ENCODE measurements around the gene RASGRP4.
"Not testable (repeated sequence)": the region's sequence is repeated elsewhere in the genome, so short reads cannot be mapped to it uniquely, and the experiment has no call there.

DNA sequence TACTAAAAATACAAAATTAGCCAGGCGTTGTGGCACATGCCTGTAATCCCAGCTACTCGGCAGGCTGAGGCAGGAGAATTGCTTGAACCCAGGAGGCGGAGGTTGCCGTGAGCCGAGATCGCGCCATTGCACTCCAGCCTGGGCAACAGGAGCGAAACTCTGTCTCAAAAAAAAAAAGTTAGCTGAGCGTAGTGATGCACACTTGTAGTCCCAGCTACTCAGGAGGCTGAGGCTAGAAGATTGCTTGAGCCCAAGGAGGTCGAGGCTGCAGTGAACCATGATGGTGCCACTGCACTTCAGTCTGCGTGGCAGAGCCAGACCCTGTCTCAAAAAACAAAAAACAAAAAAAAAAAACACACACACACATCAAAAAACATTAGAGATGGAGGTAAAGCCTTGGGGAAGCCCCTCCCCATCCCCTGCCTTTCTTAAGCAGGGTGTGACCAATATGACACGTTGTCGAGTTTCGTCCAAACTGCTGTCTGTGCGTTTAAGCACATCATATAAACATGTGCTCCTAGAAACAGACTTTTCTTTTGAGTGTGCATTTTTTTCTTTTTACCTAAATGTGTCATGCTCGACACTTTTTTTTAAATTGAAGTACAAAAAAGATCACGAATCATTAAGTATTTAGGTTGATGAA is 1.1 kb upstream of the RASGRP4 start:
- TF ChIP-seq, protein P1, sequence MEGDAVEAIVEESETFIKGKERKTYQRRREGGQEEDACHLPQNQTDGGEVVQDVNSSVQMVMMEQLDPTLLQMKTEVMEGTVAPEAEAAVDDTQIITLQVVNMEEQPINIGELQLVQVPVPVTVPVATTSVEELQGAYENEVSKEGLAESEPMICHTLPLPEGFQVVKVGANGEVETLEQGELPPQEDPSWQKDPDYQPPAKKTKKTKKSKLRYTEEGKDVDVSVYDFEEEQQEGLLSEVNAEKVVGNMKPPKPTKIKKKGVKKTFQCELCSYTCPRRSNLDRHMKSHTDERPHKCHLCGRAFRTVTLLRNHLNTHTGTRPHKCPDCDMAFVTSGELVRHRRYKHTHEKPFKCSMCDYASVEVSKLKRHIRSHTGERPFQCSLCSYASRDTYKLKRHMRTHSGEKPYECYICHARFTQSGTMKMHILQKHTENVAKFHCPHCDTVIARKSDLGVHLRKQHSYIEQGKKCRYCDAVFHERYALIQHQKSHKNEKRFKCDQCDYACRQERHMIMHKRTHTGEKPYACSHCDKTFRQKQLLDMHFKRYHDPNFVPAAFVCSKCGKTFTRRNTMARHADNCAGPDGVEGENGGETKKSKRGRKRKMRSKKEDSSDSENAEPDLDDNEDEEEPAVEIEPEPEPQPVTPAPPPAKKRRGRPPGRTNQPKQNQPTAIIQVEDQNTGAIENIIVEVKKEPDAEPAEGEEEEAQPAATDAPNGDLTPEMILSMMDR (conservative IDR thresholded peaks at IDR 0.05): not testable (repeated sequence)
- TF ChIP-seq ZFX (IDR thresholded peaks at IDR 0.05): not testable (repeated sequence)

Measured in C4-2B (cell line).